Activated T-helper 2 cell treated with anti-CD3 and anti-CD28 coated beads, Interferon-gamma antibody, Interleukin-2, Interleukin-4, amounts not matched to agents 10 μg/mL and 5 μg/mL and 100 μg/mL, durations not matched to agents 14 hours and 24 hours and 36 hours (primary cell): ENCODE data around the gene NR5A2. TPM values are rescaled to one million over a fixed set of nuclear protein-coding genes. Genes with fewer than 3 reads are reported as not detected.

Source experiments
- DNase-seq: peaks from one replicate; pipeline ENCODE4 v3.0.0; 2021; ENCODE audit warnings: low spot score
- H3K27ac Mint-ChIP-seq: one replicate; pipeline ENCODE4 v1.8.0; 2021; ENCODE audit warnings: mixed read lengths
- H3K27me3 Mint-ChIP-seq: one replicate; pipeline ENCODE4 v1.8.0; 2021; ENCODE audit warnings: low read depth, mixed read lengths
- H3K36me3 Mint-ChIP-seq: one replicate; pipeline ENCODE4 v1.8.0; 2021; ENCODE audit warnings: low read depth, mixed read lengths
- H3K4me1 Mint-ChIP-seq: one replicate; pipeline ENCODE4 v1.8.0; 2021; ENCODE audit warnings: low read depth, mixed read lengths
- H3K4me3 Mint-ChIP-seq: one replicate; pipeline ENCODE4 v1.8.0; 2021; ENCODE audit warnings: low read depth, mild to moderate bottlenecking, moderate library complexity, mixed read lengths
- H3K9me3 Mint-ChIP-seq: one replicate; pipeline ENCODE4 v1.8.0; 2021; ENCODE audit warnings: mixed read lengths
- intact Hi-C: fragments of 100-400 bp; cut with micrococcal nuclease; formaldehyde crosslinking; loops from one replicate; pipeline ENCODE4 v1.15.1; 2023
- total RNA-seq: library from RNA; stranded (reverse); gene quantifications from 2 replicates; pipeline ENCODE4 v1.2.3, GENCODE V29; 2022

Gene NR5A2
- total RNA-seq, 1 donor from 2014 or later = not detected

DNA sequence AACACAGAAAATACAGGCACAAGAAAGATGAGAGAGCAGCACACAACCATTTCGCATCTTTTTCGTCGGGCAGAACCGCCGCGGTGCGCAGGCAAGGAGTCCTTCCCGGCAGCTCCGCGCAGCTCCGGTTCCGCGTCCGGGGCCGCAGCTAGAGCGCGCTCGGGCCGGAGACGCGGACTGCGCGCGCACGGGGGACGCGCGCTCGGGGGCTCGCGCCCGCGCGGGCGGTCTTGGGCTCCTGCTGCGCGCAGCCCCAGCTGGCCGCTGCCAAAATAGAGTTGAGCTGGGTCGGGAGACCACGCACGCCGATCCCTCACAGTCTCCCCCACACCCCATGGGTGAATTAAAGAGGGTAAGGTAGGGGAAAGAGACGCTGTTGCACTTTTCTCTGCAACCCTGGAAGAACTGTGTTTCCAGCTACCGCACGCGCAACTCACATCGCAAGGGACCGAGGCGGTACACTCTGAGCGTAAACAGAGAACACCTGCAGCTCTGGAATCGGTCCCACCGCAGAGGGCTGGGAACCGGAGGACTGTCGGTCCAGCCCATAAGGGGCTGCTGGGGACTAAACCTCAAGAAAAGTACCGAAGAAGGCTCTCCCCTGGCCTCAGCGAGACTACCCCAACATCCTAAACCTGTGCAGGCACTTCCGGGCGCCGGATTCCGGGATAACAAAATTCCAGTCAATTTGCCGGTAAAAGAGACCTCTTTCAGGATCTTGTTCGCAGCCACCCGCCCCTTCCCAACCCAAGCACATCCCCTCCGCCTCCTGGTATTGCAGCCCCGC is 1.7 kb downstream of the NR5A2 start:
- peaks cover 3% of the 10 kb centered on the region for H3K4me1 Mint-ChIP-seq
- no peak for DNase-seq
- no peaks in the 10 kb centered on the region for H3K36me3 Mint-ChIP-seq
- no peak overlapping the region for H3K27ac Mint-ChIP-seq
- no peaks in the 10 kb centered on the region for H3K9me3 Mint-ChIP-seq
- peak overlapping the region; percentile 51 for H3K4me3 Mint-ChIP-seq
- intact Hi-C loops = loop anchor here (2.0 kb wide), 1 partner anchor 14 kb away; no protein-coding TSS in a partner anchor
- H3K27me3 Mint-ChIP-seq = peaks cover 55% of the 10 kb centered on the region

DNA sequence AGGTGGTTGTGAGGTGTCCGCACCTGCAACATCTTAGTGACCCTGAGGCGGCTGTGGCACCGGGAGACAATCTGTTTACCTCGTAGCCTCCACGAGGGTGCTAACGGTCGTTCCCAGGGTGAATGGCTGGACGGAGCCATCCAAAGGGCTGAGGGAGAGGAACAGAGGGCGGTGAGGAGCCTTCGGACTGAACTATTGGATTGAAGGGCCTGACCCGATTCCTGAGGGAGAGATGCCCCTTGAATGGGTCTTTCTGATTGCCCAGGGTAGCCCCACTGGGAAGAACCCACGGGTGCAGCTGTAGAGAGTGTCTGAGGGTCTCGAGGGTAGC is 2.3 kb downstream of the NR5A2 start:
- H3K4me1 Mint-ChIP-seq = peaks cover 3% of the 10 kb centered on the region
- peaks cover 53% of the 10 kb centered on the region for H3K27me3 Mint-ChIP-seq
- H3K9me3 Mint-ChIP-seq = no peaks in the 10 kb centered on the region
- H3K36me3 Mint-ChIP-seq = no peaks in the 10 kb centered on the region
- intact Hi-C loops = loop anchor here (2.0 to 10.0 kb wide), 2 partner anchors 13 to 345 kb away; no protein-coding TSS in a partner anchor
- no peak overlapping the region for H3K4me3 Mint-ChIP-seq
- no peak for DNase-seq
- H3K27ac Mint-ChIP-seq = no peak overlapping the region

DNA sequence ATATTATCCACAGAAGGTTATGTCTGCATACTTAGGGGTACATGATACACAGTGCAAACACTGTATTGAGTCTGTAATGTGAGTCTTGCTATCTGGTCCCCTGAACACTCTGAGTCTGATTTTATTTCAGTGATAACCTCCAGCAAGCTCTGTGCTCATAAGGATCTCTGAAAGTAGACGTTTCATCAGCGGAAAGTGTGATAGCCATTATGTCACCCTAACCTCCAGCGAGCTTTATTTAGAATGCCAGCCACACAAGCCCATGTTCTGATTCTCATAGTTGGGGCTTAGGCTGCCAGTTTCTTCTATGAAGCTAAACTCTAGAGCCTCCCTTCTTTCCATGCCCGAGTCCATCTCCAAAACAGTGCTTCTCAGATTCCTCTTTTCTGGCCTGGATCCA is 3.3 kb downstream of the NR5A2 start:
- no peak for DNase-seq
- Mint-ChIP-seq H3K4me1 (peaks cover 3% of the 10 kb centered on the region), H3K27me3 (peaks cover 48% of the 10 kb centered on the region), H3K4me3 (no peak overlapping the region), H3K27ac (no peak overlapping the region), H3K9me3 (no peaks in the 10 kb centered on the region), H3K36me3 (no peaks in the 10 kb centered on the region)
- intact Hi-C loops = loop anchor here (10.0 kb wide), 1 partner anchor 346 kb away; no protein-coding TSS in a partner anchor

DNA sequence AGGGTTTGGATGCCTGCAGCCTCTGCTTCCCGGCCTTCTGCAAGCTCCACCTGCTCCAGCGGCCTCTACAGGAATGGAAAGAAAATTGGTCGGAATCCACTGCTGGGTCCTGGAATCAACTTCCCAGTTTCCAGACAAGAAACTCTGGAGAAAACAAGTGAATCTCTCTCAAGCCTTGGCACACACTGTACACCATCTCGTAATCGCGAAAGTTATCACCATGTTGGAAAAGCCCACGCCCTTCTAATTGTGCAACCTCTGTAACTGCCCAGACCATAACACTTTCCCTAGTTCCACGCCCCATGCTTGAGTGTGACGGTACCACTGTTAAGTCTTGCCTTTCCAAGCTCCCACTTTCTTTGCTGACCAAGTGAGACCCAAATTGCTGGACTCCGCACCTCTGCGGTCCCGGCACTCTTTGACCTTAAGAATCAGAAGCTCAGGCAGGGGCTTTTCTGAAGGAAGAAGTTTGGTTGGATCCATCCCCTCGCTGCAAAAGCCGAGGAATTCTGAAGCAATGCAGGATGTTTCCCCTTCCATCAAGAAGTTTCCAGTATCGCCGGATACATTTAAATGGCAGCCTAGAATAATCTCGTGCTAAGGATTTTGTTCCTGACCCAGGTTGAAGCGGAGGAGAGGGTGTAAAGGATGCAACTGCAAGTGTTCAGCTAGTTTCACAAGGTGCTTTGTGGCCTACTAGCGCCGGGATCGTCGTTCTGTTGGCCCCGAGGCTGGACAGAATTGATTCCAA is 6.2 kb downstream of the NR5A2 start:
- Mint-ChIP-seq H3K36me3 (no peaks in the 10 kb centered on the region), H3K27ac (no peak overlapping the region), H3K27me3 (peaks cover 31% of the 10 kb centered on the region), H3K4me3 (no peak overlapping the region), H3K4me1 (peaks cover 5% of the 10 kb centered on the region), H3K9me3 (no peaks in the 10 kb centered on the region)
- intact Hi-C loops = loop anchor here (10.0 kb wide), 1 partner anchor 349 kb away; no protein-coding TSS in a partner anchor
- no peak for DNase-seq

DNA sequence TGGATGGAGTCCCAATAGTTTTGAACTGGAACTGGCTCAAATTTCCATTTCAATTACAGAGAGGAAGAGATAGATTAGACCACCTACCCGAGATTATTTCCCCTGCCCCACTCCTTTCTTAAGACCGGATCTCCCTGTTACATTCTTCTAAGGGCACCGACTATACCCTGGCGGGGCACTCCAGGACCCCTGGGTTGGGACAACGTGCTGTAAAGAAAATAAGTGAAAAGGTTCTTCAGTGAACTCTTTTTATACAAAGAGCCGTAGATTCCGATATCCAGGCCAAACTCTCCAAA is 6.7 kb downstream of the NR5A2 start:
- Mint-ChIP-seq H3K4me1 (peaks cover 3% of the 10 kb centered on the region), H3K27me3 (peaks cover 31% of the 10 kb centered on the region), H3K4me3 (no peak overlapping the region), H3K9me3 (no peaks in the 10 kb centered on the region), H3K27ac (no peak overlapping the region), H3K36me3 (no peaks in the 10 kb centered on the region)
- intact Hi-C loops = loop anchor here (10.0 kb wide), 1 partner anchor 349 kb away; no protein-coding TSS in a partner anchor
- DNase-seq = no peak

DNA sequence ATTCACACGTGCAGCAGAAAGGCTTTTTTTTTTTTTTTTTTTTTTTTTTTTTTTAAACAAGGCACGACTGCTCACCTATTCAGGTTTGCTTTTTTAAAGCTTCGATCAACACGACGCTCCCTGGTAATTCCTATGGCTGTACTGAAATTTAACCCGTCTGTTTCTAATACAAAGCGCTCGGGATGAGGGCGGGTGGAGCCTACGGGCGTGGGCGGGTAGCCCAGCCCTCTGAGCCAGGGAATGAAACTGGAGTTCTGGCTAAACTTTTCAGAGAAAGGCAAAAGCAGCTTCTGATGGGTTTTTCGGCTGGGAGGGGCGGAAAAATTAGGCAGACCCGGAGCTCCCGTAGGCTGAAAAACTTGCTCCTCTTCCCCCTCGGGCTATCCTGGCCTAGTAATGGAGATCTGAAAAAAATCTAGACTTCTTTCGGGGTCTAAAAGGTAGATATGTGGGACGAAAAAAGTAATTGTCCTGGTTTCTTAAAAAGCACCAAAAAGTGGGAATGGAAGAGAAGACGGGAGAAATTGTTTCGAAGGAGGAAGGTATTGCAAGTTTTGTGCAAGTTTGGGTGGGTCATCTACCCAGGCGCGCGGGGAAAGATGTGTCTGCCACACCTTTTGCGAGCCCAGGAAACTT is 7.4 kb downstream of the NR5A2 start:
- intact Hi-C loops = loop anchor here (10.0 kb wide), 1 partner anchor 350 kb away; no protein-coding TSS in a partner anchor
- H3K36me3 Mint-ChIP-seq = no peaks in the 10 kb centered on the region

DNA sequence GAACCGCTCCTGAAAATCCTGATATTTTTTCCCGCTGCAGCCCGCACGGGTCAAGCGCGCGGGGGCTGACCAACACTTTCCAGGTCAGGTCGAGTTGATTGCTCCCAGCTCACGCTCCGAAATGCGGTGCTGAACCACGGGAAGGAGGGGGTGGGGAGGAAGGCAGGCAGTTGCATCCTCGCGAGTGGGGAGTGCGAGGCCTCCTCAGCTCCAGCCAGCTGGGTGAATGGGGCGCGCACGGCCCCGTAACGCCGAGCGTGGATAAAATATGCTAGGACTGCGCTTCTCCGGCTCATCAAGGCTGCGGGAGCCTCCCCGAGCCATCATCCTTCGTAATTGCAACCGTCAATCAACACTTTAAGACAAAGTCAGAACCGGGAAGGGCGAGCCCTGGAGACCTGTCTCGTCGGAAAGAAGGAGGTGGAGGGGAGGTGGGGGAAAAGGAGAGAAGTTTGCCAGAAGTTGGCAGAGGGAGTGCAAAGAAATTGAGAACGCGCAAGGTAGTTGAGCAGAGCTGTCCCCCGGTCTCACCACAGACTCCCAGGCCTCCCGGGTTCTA is 8.0 kb downstream of the NR5A2 start:
- Mint-ChIP-seq H3K4me1 (peaks cover 3% of the 10 kb centered on the region), H3K9me3 (no peaks in the 10 kb centered on the region), H3K27ac (no peak overlapping the region), H3K27me3 (peaks cover 28% of the 10 kb centered on the region), H3K36me3 (no peaks in the 10 kb centered on the region), H3K4me3 (no peak overlapping the region)
- intact Hi-C loops = loop anchor here (10.0 kb wide), 1 partner anchor 351 kb away; no protein-coding TSS in a partner anchor
- no peak for DNase-seq

More for the DNA sequence above, 7.4 kb downstream of the NR5A2 start:
- Mint-ChIP-seq H3K27ac (no peak overlapping the region), H3K27me3 (peaks cover 28% of the 10 kb centered on the region), H3K9me3 (no peaks in the 10 kb centered on the region), H3K4me1 (peaks cover 3% of the 10 kb centered on the region), H3K4me3 (no peak overlapping the region)
- no peak for DNase-seq

DNA sequence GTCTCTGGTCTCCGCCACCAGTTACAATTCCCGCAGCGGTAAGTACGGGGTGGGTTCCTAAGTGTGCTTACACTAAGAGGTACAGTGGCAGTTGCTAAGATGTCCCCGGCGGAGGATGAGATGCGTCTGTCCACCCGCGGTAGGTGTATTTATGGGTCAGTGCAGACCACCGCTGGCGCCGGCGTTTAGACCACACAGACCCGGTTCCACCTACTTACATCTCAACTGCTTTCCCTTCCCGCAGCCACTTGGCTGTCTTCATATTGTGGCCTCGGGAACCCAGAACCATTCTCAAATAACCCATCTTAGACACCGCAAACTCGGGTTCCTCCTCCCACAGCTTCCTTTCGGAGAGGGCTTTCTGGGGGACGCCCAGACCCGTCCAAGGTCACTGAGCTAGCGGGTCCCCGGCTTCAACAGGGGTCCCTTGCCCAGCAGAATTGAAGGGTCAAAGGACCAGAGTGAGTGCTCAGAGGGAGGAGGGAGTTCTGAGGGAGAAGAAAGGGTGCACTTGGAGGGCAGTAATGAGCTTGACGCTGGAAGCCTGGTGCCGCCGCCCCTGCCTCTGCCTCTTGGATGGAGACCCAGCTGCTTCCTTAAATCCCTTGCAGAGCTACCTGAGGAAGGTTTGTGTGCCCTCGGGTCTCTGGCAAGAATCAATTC is 8.6 kb downstream of the NR5A2 start:
- no peaks in the 10 kb centered on the region for H3K9me3 Mint-ChIP-seq
- H3K4me3 Mint-ChIP-seq = no peak overlapping the region
- H3K27ac Mint-ChIP-seq = no peak overlapping the region
- no peak for DNase-seq
- no peaks in the 10 kb centered on the region for H3K36me3 Mint-ChIP-seq
- peaks cover 3% of the 10 kb centered on the region for H3K4me1 Mint-ChIP-seq
- intact Hi-C loops = loop anchor here (10.0 kb wide), 1 partner anchor 351 kb away; no protein-coding TSS in a partner anchor
- H3K27me3 Mint-ChIP-seq = peaks cover 26% of the 10 kb centered on the region

DNA sequence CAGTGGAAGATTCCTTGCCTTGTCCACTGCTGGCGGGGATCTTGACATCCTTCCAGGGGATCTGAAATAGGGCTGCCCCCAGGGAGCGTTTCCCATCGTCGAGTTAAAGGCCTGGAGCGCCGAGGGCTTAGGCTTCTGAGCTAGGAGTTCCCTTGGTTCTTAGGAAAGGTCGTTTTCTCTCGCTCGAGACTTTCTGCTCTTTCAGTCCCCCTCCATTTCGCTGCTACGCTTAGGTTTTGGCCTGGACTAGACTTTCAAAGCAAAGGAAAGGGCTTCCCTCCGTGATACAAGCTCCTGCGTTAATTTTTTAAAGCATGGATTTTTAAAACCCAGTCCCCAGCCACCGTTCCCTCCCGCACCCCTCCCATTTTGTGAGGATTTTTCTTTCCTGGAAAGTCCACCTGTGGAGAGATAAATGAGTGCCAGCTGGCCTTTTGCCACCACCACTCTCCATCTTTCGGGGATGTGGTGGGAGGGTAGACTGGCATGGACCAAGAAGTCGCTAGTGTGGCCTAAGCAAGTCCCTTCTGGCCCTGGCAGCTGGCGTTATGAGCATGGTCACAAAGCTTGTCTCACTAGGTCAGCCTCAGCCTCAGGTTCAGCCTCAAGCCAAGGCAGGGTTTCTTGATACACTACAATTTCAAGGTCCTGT is 9.2 kb downstream of the NR5A2 start:
- Mint-ChIP-seq H3K27me3 (peaks cover 31% of the 10 kb centered on the region), H3K4me1 (peaks cover 3% of the 10 kb centered on the region), H3K27ac (no peak overlapping the region), H3K9me3 (no peaks in the 10 kb centered on the region), H3K36me3 (no peaks in the 10 kb centered on the region), H3K4me3 (no peak overlapping the region)
- DNase-seq = no peak
- intact Hi-C loops = loop anchor here (10.0 kb wide), 1 partner anchor 352 kb away; no protein-coding TSS in a partner anchor

DNA sequence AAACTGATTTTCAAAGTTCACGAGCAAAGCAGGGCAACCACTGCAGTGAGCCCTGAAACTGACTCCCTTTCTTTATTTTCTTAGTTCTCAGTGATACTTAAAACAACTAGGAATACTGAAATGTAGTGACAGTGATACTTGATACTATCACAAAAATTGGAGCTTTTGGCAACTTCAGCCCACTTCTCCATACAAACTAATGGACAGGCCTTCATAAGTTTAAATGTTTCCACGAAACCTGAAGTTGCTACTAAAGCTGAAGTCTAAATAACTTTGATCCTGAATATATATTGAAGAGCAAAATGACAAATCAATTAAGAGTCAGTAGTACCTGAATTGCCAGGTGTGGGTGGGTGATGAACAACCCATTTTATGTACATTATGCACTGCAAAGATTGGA is 10.0 kb downstream of the NR5A2 start:
- H3K9me3 Mint-ChIP-seq = no peaks in the 10 kb centered on the region
- peaks cover 30% of the 10 kb centered on the region for H3K27me3 Mint-ChIP-seq
- H3K36me3 Mint-ChIP-seq = no peaks in the 10 kb centered on the region
- no peak for DNase-seq
- peaks cover 3% of the 10 kb centered on the region for H3K4me1 Mint-ChIP-seq
- intact Hi-C loops = loop anchor here (10.0 kb wide), 1 partner anchor 353 kb away; no protein-coding TSS in a partner anchor
- H3K27ac Mint-ChIP-seq = no peak overlapping the region
- H3K4me3 Mint-ChIP-seq = no peak overlapping the region

DNA sequence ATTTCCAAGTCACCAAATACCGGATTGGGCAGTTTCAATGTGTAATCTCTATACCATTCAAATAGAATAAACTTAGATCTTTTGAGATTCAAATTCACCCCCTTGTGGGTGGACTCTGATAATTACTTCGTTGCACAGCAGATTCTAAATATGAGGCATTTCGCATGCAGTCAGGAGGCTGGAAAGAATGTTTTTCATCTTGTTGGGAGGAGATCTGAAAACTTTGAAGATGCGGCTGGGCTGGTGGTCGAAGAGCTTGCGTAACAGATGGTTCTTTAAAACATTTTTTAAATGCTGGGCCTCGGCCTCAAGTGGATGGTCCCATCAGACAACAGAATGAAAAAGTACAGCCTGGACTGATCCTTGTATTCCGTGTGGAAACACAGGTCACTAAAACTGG is 10.4 kb downstream of the NR5A2 start:
- H3K4me3 Mint-ChIP-seq = no peak overlapping the region
- no peak overlapping the region for H3K27ac Mint-ChIP-seq

More for the DNA sequence above, 10.4 kb downstream of the NR5A2 start:
- H3K9me3 Mint-ChIP-seq = no peaks in the 10 kb centered on the region
- H3K27me3 Mint-ChIP-seq = peaks cover 34% of the 10 kb centered on the region
- intact Hi-C loops = loop anchor here (10.0 kb wide), 1 partner anchor 353 kb away; no protein-coding TSS in a partner anchor
- DNase-seq = no peak
- peaks cover 5% of the 10 kb centered on the region for H3K4me1 Mint-ChIP-seq
- no peaks in the 10 kb centered on the region for H3K36me3 Mint-ChIP-seq
